GM12878 (cell line): Measurements from ENCODE around the gene TMBIM1. TPM values are rescaled to one million over a fixed set of nuclear protein-coding genes. Genes with fewer than 3 reads are reported as not detected.

Experiments used
- ATAC-seq: fragments of 200-7000 bp; cut with Tn5 transposase; 3 replicates; pipeline ENCODE4 v1.9.1; 2020; ENCODE audit warnings: mild to moderate bottlenecking, moderate library complexity
- BruUV-seq: library from RNA; stranded (reverse); fragments of 400-500 nt; replicated peaks from 2 replicates; lab custom pipeline; 2021; lab: Mats Ljungman, UMichigan
- CTCF ChIA-PET: fragments of 300-600 bp; sonication (Branson Sonifier 250); formaldehyde crosslinking; extraction: SDS; loops from one replicate; lab custom pipeline; 2021; ENCODE audit warnings: inconsistent platforms; lab: Yijun Ruan, JAX
- POLR2A ChIA-PET: fragments of 350-600 bp; formaldehyde crosslinking; extraction: SDS; loops from one replicate; lab custom pipeline; 2021; ENCODE audit warnings: inconsistent platforms; lab: Charles Lee
- RAD21 ChIA-PET: fragments of 300-600 bp; sonication (Branson Sonifier 250); formaldehyde crosslinking; loops from one replicate; lab custom pipeline; 2023; ENCODE audit warnings: antibody characterized with exemption; ENCODE audit not compliant: unreplicated experiment; lab: Charles Lee
- SMC1A ChIA-PET: fragments of 300-600 bp; sonication (Branson Sonifier 250); formaldehyde crosslinking; loops from one replicate; lab custom pipeline; 2023; ENCODE audit not compliant: unreplicated experiment, uncharacterized antibody; lab: Charles Lee
- DNase-seq: peaks from one replicate; pipeline ENCODE4 v3.0.0-alpha.2; 2011; ENCODE audit warnings: low read depth, low spot score
- FAIRE-seq: peaks from 3 replicates; lab custom pipeline; 2011; peaks lifted over from hg19 to GRCh38; lab: Jason Lieb, UNC
- H2AFZ ChIP-seq: 2 replicates; pipeline ENCODE4 v1.6.0; 2011; ENCODE audit warnings: low read depth, low read length, control low read depth; ENCODE audit not compliant: control insufficient read depth
- H3K27ac ChIP-seq: 2 replicates; pipeline ENCODE4 v1.5.1; 2011; ENCODE audit warnings: control low read depth; ENCODE audit not compliant: control insufficient read depth, insufficient read depth
- H3K27me3 ChIP-seq, 2 experiments: replicated peaks in 1 of 2; 2 replicates each; pipeline versions ENCODE4 v1.6.0 to v1.6.1; 2011; ENCODE audit warnings: low read length in 1 of 2; ENCODE audit not compliant: control insufficient read depth in 2 of 2, insufficient read depth in 2 of 2
- H3K36me3 ChIP-seq, 2 experiments: 2 replicates each; pipeline ENCODE4 v1.5.1; 2011; ENCODE audit warnings: low read length in 1 of 2; ENCODE audit not compliant: control insufficient read depth in 2 of 2, insufficient read depth in 2 of 2
- H3K4me1 ChIP-seq: 2 replicates; pipeline ENCODE4 v1.6.1; 2011; ENCODE audit warnings: mild to moderate bottlenecking, low read length, moderate library complexity, mixed read lengths; ENCODE audit not compliant: control insufficient read depth, insufficient read depth
- H3K4me2 ChIP-seq: 2 replicates; pipeline ENCODE4 v1.6.0; 2011; ENCODE audit warnings: control low read depth; ENCODE audit not compliant: control insufficient read depth, insufficient read depth
- H3K4me3 ChIP-seq: fragments of 200-600 bp; sonication (generic); 2 replicates; pipeline ENCODE4 v1.5.1; 2016
- H3K79me2 ChIP-seq: 2 replicates; pipeline ENCODE4 v1.6.0; 2011; ENCODE audit warnings: low read length; ENCODE audit not compliant: control insufficient read depth, insufficient read depth
- H3K9ac ChIP-seq: 2 replicates; pipeline ENCODE4 v1.8.0; 2011; ENCODE audit warnings: low read length, control low read depth, mixed read lengths; ENCODE audit not compliant: control insufficient read depth, insufficient read depth
- H3K9me3 ChIP-seq: replicated peaks from 3 replicates; pipeline ENCODE4 v1.5.1; 2011; ENCODE audit warnings: mild to moderate bottlenecking, low read length; ENCODE audit not compliant: control insufficient read depth, insufficient read depth
- H4K20me1 ChIP-seq: 2 replicates; pipeline ENCODE4 v1.6.0; 2011; ENCODE audit not compliant: control insufficient read depth, insufficient read depth
- BACH1 ChIP-seq: fragments of 450-650 bp; IDR thresholded peaks from 2 replicates; pipeline ENCODE4 v1.6.1; 2017; ENCODE audit warnings: mild to moderate bottlenecking, borderline replicate concordance
- CEBPB ChIP-seq, 2 experiments: fragments of 150-350 bp in 1 of 2; IDR thresholded peaks; 2 replicates each; pipeline ENCODE4 v1.6.1; 2012 to 2014; ENCODE audit warnings: low read depth in 2 of 2, low read length in 2 of 2, borderline replicate concordance in 1 of 2, inconsistent platforms in 1 of 2
- CREB1 ChIP-seq: IDR thresholded peaks from 2 replicates; pipeline ENCODE4 v1.6.1; 2012; ENCODE audit warnings: low read depth, mild to moderate bottlenecking, inconsistent platforms
- FOXM1 ChIP-seq: IDR thresholded peaks from 2 replicates; pipeline ENCODE4 v1.6.1; 2012; ENCODE audit warnings: low read depth, mild to moderate bottlenecking, inconsistent platforms, low read length, moderate library complexity
- IRF5 ChIP-seq: fragments of 450-650 bp; IDR thresholded peaks from 2 replicates; pipeline ENCODE4 v1.6.1; 2017; ENCODE audit warnings: borderline replicate concordance
- KLF5 ChIP-seq: fragments of 450-650 bp; IDR thresholded peaks from 2 replicates; pipeline ENCODE4 v1.6.1; 2014; ENCODE audit warnings: mild to moderate bottlenecking; ENCODE audit not compliant: partially characterized antibody
- MEF2B ChIP-seq: fragments of 450-650 bp; IDR thresholded peaks from 2 replicates; pipeline ENCODE4 v1.6.1; 2018; ENCODE audit warnings: mild to moderate bottlenecking, moderate library complexity; ENCODE audit not compliant: partially characterized antibody, poor library complexity, severe bottlenecking
- NFYB ChIP-seq: IDR thresholded peaks from 2 replicates; pipeline ENCODE4 v1.6.1; 2011; ENCODE audit warnings: low read depth, mild to moderate bottlenecking, low read length, improper control_type of control experiment, moderate library complexity; ENCODE audit not compliant: insufficient read depth
- PML ChIP-seq: IDR thresholded peaks from 2 replicates; pipeline ENCODE4 v1.6.1; 2012; ENCODE audit warnings: low read length, inconsistent platforms
- RB1 ChIP-seq: fragments of 450-650 bp; formaldehyde crosslinking; IDR thresholded peaks from 2 replicates; pipeline ENCODE4 v1.6.1; 2017; ENCODE audit warnings: mild to moderate bottlenecking, borderline replicate concordance
- TCF3 ChIP-seq: IDR thresholded peaks from 2 replicates; pipeline ENCODE4 v1.6.1; 2012; ENCODE audit warnings: low read depth, mild to moderate bottlenecking, low read length, borderline replicate concordance; ENCODE audit not compliant: insufficient read depth
- WRNIP1 ChIP-seq: IDR thresholded peaks from 2 replicates; pipeline ENCODE4 v1.6.1; 2011; ENCODE audit warnings: low read depth, low read length, improper control_type of control experiment, borderline replicate concordance
- ZNF24 ChIP-seq: fragments of 450-650 bp; IDR thresholded peaks from 2 replicates; pipeline ENCODE4 v1.6.1; 2017; ENCODE audit warnings: antibody characterized with exemption, mild to moderate bottlenecking
- WGBS: methylation state at CpG from one replicate; pipeline ENCODE4 v1.1.6; 2016; ENCODE audit warnings: low lambda C conversion rate; ENCODE audit not compliant: insufficient replicate concordance, insufficient coverage; ENCODE audit errors: missing lambda C conversion rate; 5-methylcytosine and 5-hydroxymethylcytosine counted together
- in situ Hi-C: fragments of 300-500 bp; cut with MboI; formaldehyde crosslinking; loops from 9 replicates; pipeline ENCODE4 v1.14.3; 2018; ENCODE audit warnings: mixed read lengths
- intact Hi-C: fragments of 100-400 bp; cut with micrococcal nuclease; formaldehyde crosslinking; loops from one replicate; pipeline ENCODE4 v1.14.2; 2022; ENCODE audit not compliant: unreplicated experiment
- polyA plus RNA-seq, 11 experiments: library from polyadenylated mRNA; depleted of rRNA in 4 of 11; unstranded in 6 of 11; stranded (reverse) in 5 of 11; fragments of >200 nt; fragmentation: Nextera tagmentation in 4 of 11; fragmentation: Illumina TruSeq in 1 of 11; extraction: Ambion mirVana in 4 of 11; extraction: Trizol in 1 of 11; gene quantifications; 1 replicate in 1 of 11; 2 replicates in 10 of 11; pipeline versions ENCODE4 v1.2.1 to v1.2.3, GENCODE V29; 2011 to 2016; ENCODE audit warnings: inconsistent platforms in 2 of 11, missing spikeins in 2 of 11, low read depth in 1 of 11
- total RNA-seq, 4 experiments: library from RNA; depleted of rRNA in 3 of 4; stranded (reverse); fragments of >200 nt in 3 of 4; fragmentation: Illumina TruSeq in 1 of 4; extraction: Trizol in 1 of 4; gene quantifications; 2 replicates each; pipeline versions ENCODE4 v1.2.1 to v1.2.3, GENCODE V29; 2013 to 2021
- TF ChIP-seq, protein P1 (sequence below): IDR thresholded peaks from 2 replicates; pipeline ENCODE4 v1.6.1; 2012; ENCODE audit warnings: low read depth, low read length, improper control_type of control experiment

TMBIM1 gene
- total and polyA plus RNA-seq, 10 of the 15 experiments (the other 5 are each of a cell fraction or from before 2014, with no cell fraction given) = 6.1 to 38.3 (median 26.2) TPM

DNA sequence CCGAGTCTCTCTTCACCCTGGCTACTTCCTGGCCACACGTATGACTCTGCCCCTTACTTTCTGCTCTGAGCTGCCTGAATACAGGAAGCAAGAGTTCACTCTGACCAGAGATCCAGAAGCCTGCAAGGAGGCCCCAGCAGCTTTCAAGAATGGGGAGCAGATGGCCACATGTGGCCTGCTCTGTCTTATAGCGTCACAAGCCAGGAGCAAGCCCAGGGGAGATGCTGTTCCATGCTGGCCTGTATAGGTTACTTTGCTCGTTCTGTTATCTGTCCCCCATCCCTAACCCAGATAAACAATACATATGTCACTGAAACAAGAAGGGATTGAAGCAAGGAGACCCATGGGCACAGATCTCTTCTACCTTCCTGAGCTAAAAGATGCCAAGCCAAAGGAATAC, 17.7 kb downstream of the TMBIM1 start:
- no TSS peak for BruUV-seq
- Histone ChIP-seq H3K4me3 (no peak overlapping the region), H3K9me3 (no peaks in the 10 kb centered on the region), H3K27ac (no peak overlapping the region), H3K4me1 (peaks cover 15% of the 10 kb centered on the region), H3K4me2 (no peak overlapping the region), H3K9ac (no peak overlapping the region), H3K27me3 (no peaks in the 10 kb centered on the region), H4K20me1 (no peaks in the 10 kb centered on the region), H3K36me3 (peaks cover 26 to 28% of the 10 kb centered on the region in 2 experiments), H3K79me2 (peaks cover 12% of the 10 kb centered on the region), H2AFZ (no peak overlapping the region)
- RAD21 ChIA-PET = interaction anchor here (0.6 to 7.3 kb wide), 5 partner anchors 10 to 82 kb away, joined by 3 to 141 read pairs (median 6); partner anchors contain the start of genes CATIP and TMBIM1
- in situ Hi-C loops = no loop called here
- intact Hi-C loops = loop anchor here (5.0 kb wide), 2 partner anchors 87 to 293 kb away; partner anchors contain the start of genes CNOT9 and USP37
- FAIRE-seq (no peak), ATAC-seq (no peak), DNase-seq (no peak)
- CTCF ChIA-PET = interaction anchor here (1.1 to 7.0 kb wide), 8 partner anchors 10 to 374 kb away, joined by 3 to 154 read pairs (median 6); partner anchors contain the start of genes CATIP and TMBIM1
- SMC1A ChIA-PET = interaction anchor here (1.1 to 7.6 kb wide), 4 partner anchors 14 to 81 kb away, joined by 4 to 194 read pairs (median 25); partner anchors contain the start of gene TMBIM1
- TF ChIP-seq PML = no peak
- no peak for TF ChIP-seq WRNIP1
- no peak for TF ChIP-seq CREB1
- TF ChIP-seq BACH1 = no peak
- TF ChIP-seq FOXM1 = no peak
- no peak for TF ChIP-seq ZNF24
- 74% methylated on average over 4 of the region's 4 CpGs for WGBS
- POLR2A ChIA-PET = interaction anchor here (0.6 to 6.8 kb wide), 4 partner anchors 12 to 321 kb away, joined by 3 to 84 read pairs (median 7); no protein-coding TSS in a partner anchor

- Histone ChIP-seq H3K9ac (no peak overlapping the region), H4K20me1 (no peaks in the 10 kb centered on the region), H3K27ac (no peak overlapping the region), H3K4me1 (peaks cover 17% of the 10 kb centered on the region), H2AFZ (no peak overlapping the region), H3K9me3 (no peaks in the 10 kb centered on the region), H3K79me2 (peaks cover 19% of the 10 kb centered on the region), H3K36me3 (peaks cover 25 to 28% of the 10 kb centered on the region in 2 experiments), H3K4me3 (no peak overlapping the region), H3K4me2 (no peak overlapping the region), H3K27me3 (no peaks in the 10 kb centered on the region)
- no peak for DNase-seq
- intact Hi-C loops = loop anchor here (2.0 to 5.0 kb wide), 3 partner anchors 13 to 293 kb away; partner anchors contain the start of genes CNOT9 and USP37
- SMC1A ChIA-PET = interaction anchor here (1.1 to 7.6 kb wide), 7 partner anchors 14 to 120 kb away, joined by 4 to 194 read pairs (median 18); partner anchors contain the start of gene TMBIM1
- POLR2A ChIA-PET = interaction anchor here (1.0 to 6.8 kb wide), 4 partner anchors 12 to 123 kb away, joined by 3 to 84 read pairs (median 16); partner anchors contain the start of gene TMBIM1
- WGBS = 100% methylated on average over 2 of the region's 2 CpGs
- FAIRE-seq = no peak
- no peak for ATAC-seq
- CTCF ChIA-PET = interaction anchor here (1.4 to 7.0 kb wide), 8 partner anchors 11 to 242 kb away, joined by 3 to 154 read pairs (median 30); partner anchors contain the start of genes CATIP and TMBIM1
- in situ Hi-C loops = no loop called here
- BruUV-seq = no TSS peak
- RAD21 ChIA-PET = interaction anchor here (0.7 to 7.3 kb wide), 11 partner anchors 11 to 386 kb away, joined by 3 to 141 read pairs (median 4); partner anchors contain the start of genes CATIP and TMBIM1
- TF ChIP-seq RB1 (no peak), CREB1 (no peak), IRF5 (no peak), CEBPB (IDR thresholded peaks at IDR 0.05; ENCODE audit: borderline replicate concordance in 1 of 2, low read depth in 2 of 2, low read length in 2 of 2) (no peak), MEF2B (no peak), NFYB (no peak), KLF5 (no peak), ZNF24 (no peak), TCF3 (no peak)
- TF ChIP-seq, protein P1, sequence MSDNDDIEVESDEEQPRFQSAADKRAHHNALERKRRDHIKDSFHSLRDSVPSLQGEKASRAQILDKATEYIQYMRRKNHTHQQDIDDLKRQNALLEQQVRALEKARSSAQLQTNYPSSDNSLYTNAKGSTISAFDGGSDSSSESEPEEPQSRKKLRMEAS = no peak
Measured at GRCh38 chr2:218273908-218274249, 18.4 kb downstream of the TMBIM1 start.
